Measurements from ENCODE around the gene CAPN5.

DNA sequence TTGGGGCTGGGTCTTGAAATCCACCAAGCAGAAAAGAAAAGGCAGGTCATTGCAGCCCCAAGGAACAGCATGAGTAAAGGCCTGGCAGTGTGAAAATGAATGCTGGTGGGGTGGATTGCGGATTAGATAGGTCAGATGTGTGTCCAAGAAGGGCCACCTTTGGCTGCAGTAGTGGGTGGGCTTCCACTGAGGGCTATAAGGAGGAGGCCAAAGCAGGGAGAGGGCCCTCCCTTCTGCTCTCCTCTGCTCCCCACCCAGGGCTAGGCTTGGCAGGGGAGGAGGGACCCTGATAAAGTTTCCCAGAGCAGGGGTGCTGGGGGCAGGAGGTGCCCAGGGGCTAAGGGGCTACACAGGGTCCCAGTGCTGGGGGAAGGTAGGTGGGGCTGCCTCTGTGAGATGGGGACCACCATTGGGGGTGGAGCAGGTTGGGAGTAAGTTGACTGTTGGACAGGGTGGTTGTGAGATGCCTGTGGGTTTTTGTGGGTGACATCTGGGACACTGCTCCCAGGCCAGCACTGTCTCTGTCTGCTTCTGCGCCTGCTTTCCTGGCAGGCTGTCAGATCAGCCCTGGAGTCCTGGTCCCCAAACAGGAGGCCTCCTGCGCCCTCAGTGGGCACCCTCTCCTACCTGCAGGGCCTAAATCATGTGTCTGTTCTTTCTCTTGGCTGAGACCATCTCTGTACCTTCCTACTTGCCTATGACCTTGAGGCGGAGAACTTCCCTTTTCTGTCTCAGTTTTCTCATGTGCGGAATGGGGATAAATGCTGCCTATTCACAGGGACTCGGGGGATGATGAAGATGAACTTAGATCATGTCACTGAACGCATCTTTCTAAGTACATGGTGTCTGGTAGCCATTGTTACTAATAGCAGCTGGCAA is 1.9 kb downstream of the CAPN5 start:
- TF ChIP-seq, protein P1, sequence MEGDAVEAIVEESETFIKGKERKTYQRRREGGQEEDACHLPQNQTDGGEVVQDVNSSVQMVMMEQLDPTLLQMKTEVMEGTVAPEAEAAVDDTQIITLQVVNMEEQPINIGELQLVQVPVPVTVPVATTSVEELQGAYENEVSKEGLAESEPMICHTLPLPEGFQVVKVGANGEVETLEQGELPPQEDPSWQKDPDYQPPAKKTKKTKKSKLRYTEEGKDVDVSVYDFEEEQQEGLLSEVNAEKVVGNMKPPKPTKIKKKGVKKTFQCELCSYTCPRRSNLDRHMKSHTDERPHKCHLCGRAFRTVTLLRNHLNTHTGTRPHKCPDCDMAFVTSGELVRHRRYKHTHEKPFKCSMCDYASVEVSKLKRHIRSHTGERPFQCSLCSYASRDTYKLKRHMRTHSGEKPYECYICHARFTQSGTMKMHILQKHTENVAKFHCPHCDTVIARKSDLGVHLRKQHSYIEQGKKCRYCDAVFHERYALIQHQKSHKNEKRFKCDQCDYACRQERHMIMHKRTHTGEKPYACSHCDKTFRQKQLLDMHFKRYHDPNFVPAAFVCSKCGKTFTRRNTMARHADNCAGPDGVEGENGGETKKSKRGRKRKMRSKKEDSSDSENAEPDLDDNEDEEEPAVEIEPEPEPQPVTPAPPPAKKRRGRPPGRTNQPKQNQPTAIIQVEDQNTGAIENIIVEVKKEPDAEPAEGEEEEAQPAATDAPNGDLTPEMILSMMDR (conservative IDR thresholded peaks at IDR 0.05; ENCODE audit: low read depth in 2 of 2), result no peak
- TF ChIP-seq EZH2phosphoT487 (IDR thresholded peaks at IDR 0.05; ENCODE audit: unreplicated experiment), result no peak
- TF ChIP-seq JUNB (IDR thresholded peaks at IDR 0.05; ENCODE audit: unreplicated experiment), result no peak

Measured in GM23338 (cell line).